ENCODE data around the gene PER1.

Gene PER1

DNA sequence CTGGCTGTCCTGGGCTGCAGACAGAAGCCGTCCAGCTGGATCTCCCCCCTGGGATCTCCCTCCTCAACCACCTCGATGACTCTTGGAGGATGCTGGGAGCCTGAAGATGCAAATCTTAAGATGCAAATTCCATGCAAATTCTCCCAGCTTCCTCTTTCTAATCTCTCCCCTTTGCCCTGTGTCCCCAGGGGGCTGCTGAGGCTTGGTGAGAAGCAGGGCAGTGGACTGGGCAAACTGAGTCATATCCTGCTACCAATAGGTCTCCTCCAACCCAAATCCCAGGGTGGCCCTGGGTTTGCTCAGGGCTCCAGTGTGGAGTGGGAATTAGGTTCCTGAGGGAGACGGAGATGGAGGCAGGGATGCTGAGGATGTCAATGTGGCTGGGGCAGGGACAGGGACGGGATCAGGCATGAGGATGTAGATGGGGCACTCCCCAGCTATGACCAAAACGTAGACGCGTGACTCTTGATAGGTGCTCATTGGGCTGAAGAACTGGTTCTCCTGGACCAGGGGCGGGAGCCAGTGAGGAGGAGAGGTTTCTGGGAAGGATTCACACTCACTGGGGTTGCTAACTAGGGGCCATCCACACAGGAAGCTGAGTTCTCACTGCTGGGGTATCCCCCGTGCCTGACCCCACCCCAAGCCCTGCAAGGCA, 61.0 kb downstream of the PER1 start:
- no peak for DNase-seq
